ENCODE results near the gene METTL4. TPM values are rescaled to one million over a fixed set of nuclear protein-coding genes. Genes with fewer than 3 reads are reported as not detected.

The METTL4 gene
- total RNA-seq, 1 experiment from 2014 or later, result 23.9 TPM

GRCh38 chr18:2572171-2572569 is 865 bp upstream of the METTL4 start:
- peak overlapping the region; percentile 99 for H3K4me2 ChIP-seq
- H3K27me3 ChIP-seq (ENCODE audit: insufficient read depth, low read depth), result no peaks in the 10 kb centered on the region
- no peak for DNase-seq
- H4K20me1 ChIP-seq (ENCODE audit: insufficient read depth), result no peaks in the 10 kb centered on the region
- TF ChIP-seq EZH2 (IDR thresholded peaks at IDR 0.05; ENCODE audit: low read depth), result no peak
- TF ChIP-seq CTCF (conservative IDR thresholded peaks at IDR 0.05), result no peak
- peaks cover 39% of the 10 kb centered on the region for H3K4me1 ChIP-seq (replicated peaks; ENCODE audit: insufficient read depth)
- CTCF ChIA-PET, result interaction anchor here (0.6 kb wide), 1 partner anchor 33 kb away, joined by 3 read pairs; no protein-coding TSS in a partner anchor
- POLR2A ChIA-PET (ENCODE audit: unreplicated experiment), result interaction anchor here (0.6 kb wide), 1 partner anchor 15 kb away, joined by 3 read pairs; no protein-coding TSS in a partner anchor
- H3K27ac ChIP-seq, result no peak overlapping the region
- BruUV-seq (replicated peaks), result no TSS peak
- H3K9me2 ChIP-seq (ENCODE audit: insufficient read depth), result no peaks in the 10 kb centered on the region
- 0 out of 2 replicates have a peak, but pooled peaks cover 10% of the 10 kb centered on the region for H3F3A ChIP-seq (ENCODE audit: insufficient read depth, low read depth)
- peaks cover 80% of the 10 kb centered on the region for H3K79me2 ChIP-seq (ENCODE audit: low read depth)
- H2AFZ ChIP-seq, result peak overlapping the region; percentile 93
- intact Hi-C loops (cut with micrococcal nuclease; ENCODE audit: unreplicated experiment), result loop anchor here (5.0 kb wide), 1 partner anchor 675 kb away; the partner anchor contains the start of gene MYL12A
- H3K36me3 ChIP-seq (ENCODE audit: low read depth), result peaks cover 19% of the 10 kb centered on the region
- H3K9me3 ChIP-seq (ENCODE audit: insufficient read depth, low read depth), result no peaks in the 10 kb centered on the region
- H3K4me3 ChIP-seq, result peak overlapping the region; percentile 88

- Histone ChIP-seq H4K20me1 (ENCODE audit: insufficient read depth) (no peaks in the 10 kb centered on the region), H3F3A (ENCODE audit: insufficient read depth, low read depth) (0 out of 2 replicates have a peak, but pooled peaks cover under 1% of the 10 kb centered on the region), H3K4me2 (peak overlapping the region; percentile 99), H3K4me1 (replicated peaks; ENCODE audit: insufficient read depth) (peaks cover 39% of the 10 kb centered on the region), H3K79me2 (ENCODE audit: low read depth) (peaks cover 73% of the 10 kb centered on the region), H3K4me3 (peak overlapping the region; percentile 88), H3K9me2 (ENCODE audit: insufficient read depth) (no peaks in the 10 kb centered on the region), H3K9me3 (ENCODE audit: insufficient read depth, low read depth) (no peaks in the 10 kb centered on the region), H3K36me3 (ENCODE audit: low read depth) (peaks cover 26% of the 10 kb centered on the region), H3K27me3 (ENCODE audit: insufficient read depth, low read depth) (no peaks in the 10 kb centered on the region), H3K27ac (peak overlapping the region; percentile 98), H2AFZ (peak overlapping the region; percentile 93)
- POLR2A ChIA-PET (ENCODE audit: unreplicated experiment), result interaction anchor here (0.6 to 0.8 kb wide), 3 partner anchors 216 to 716 kb away, joined by 3 to 6 read pairs (median 3); no protein-coding TSS in a partner anchor
- intact Hi-C loops (cut with micrococcal nuclease; ENCODE audit: unreplicated experiment), result loop anchor here (2.0 to 5.0 kb wide), 2 partner anchors 84 to 677 kb away; partner anchors contain the start of genes MYL12A and SMCHD1
- TF ChIP-seq CTCF (conservative IDR thresholded peaks at IDR 0.05), result no peak
- no peak for TF ChIP-seq EZH2 (IDR thresholded peaks at IDR 0.05; ENCODE audit: low read depth)
- DNase-seq, result peak in 1 of 2 experiments; percentile 74
- TSS peak; percentile 74 for BruUV-seq (replicated peaks)
- CTCF ChIA-PET, result no interaction called here
Measured at GRCh38 chr18:2570772-2571199, 519 bp downstream of the METTL4 start.

GRCh38 chr18:2569338-2570207 is 1.7 kb downstream of the METTL4 start:
- no peak for TF ChIP-seq EZH2 (IDR thresholded peaks at IDR 0.05; ENCODE audit: low read depth)
- no peak for TF ChIP-seq CTCF (conservative IDR thresholded peaks at IDR 0.05)
- peak overlapping the region; percentile 88 for H3K4me3 ChIP-seq
- no peaks in the 10 kb centered on the region for H3K27me3 ChIP-seq (ENCODE audit: insufficient read depth, low read depth)
- peaks cover 60% of the 10 kb centered on the region for H3K79me2 ChIP-seq (ENCODE audit: low read depth)
- no peak for DNase-seq
- peaks cover 37% of the 10 kb centered on the region for H3K4me1 ChIP-seq (replicated peaks; ENCODE audit: insufficient read depth)
- H3K4me2 ChIP-seq, result peak overlapping the region; percentile 99
- H3F3A ChIP-seq (ENCODE audit: insufficient read depth, low read depth), result no peaks in the 10 kb centered on the region
- no peaks in the 10 kb centered on the region for H3K9me3 ChIP-seq (ENCODE audit: insufficient read depth, low read depth)
- H3K36me3 ChIP-seq (ENCODE audit: low read depth), result peaks cover 23% of the 10 kb centered on the region
- ChIA-PET CTCF (no interaction called here), POLR2A (ENCODE audit: unreplicated experiment) (no interaction called here)
- intact Hi-C loops (cut with micrococcal nuclease; ENCODE audit: unreplicated experiment), result loop anchor here (2.0 to 5.0 kb wide), 2 partner anchors 85 to 678 kb away; partner anchors contain the start of genes MYL12A and SMCHD1
- H3K9me2 ChIP-seq (ENCODE audit: insufficient read depth), result no peaks in the 10 kb centered on the region
- BruUV-seq (replicated peaks), result no TSS peak
- H4K20me1 ChIP-seq (ENCODE audit: insufficient read depth), result no peaks in the 10 kb centered on the region
- H3K27ac ChIP-seq, result no peak overlapping the region; the same call in 1 of the 2 replicates
- H2AFZ ChIP-seq, result peak overlapping the region; percentile 93; the same call in 1 of the 2 replicates

All from PC-9 (cell line).